ENCODE results near the gene GJA8.

DNA sequence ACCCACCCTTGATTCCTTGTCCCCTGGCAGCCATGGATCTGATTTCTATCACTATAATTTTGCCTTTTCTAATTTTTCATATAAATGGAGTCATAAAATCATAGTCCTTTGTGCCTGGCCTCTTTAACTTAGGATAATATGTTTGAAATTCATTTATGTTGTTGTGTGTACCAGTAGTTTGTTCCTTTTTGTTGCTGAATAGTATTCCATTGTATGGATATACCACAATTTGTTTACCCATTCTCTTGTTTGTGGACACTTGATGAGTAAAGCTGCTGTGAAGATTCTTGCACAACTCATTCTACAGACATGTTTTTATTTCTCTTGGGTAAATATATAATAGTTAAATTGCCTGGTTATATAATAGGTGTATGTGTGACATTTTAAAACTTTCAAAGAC is 22.7 kb upstream of the GJA8 start:
- TF ChIP-seq, protein P1, sequence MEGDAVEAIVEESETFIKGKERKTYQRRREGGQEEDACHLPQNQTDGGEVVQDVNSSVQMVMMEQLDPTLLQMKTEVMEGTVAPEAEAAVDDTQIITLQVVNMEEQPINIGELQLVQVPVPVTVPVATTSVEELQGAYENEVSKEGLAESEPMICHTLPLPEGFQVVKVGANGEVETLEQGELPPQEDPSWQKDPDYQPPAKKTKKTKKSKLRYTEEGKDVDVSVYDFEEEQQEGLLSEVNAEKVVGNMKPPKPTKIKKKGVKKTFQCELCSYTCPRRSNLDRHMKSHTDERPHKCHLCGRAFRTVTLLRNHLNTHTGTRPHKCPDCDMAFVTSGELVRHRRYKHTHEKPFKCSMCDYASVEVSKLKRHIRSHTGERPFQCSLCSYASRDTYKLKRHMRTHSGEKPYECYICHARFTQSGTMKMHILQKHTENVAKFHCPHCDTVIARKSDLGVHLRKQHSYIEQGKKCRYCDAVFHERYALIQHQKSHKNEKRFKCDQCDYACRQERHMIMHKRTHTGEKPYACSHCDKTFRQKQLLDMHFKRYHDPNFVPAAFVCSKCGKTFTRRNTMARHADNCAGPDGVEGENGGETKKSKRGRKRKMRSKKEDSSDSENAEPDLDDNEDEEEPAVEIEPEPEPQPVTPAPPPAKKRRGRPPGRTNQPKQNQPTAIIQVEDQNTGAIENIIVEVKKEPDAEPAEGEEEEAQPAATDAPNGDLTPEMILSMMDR (IDR thresholded peaks at IDR 0.05): no peak
- no peak for TF ChIP-seq POLR2A (IDR thresholded peaks at IDR 0.05)
